Astrocyte of the cerebellum (primary cell): ENCODE data around the gene E4F1.

Experiments
- DNase-seq: peaks from one replicate; pipeline ENCODE4 v3.0.0-alpha.2; 2011; ENCODE audit warnings: low read depth
- H3K4me3 ChIP-seq: 2 replicates; pipeline ENCODE4 v1.5.1; 2011; ENCODE audit warnings: mild to moderate bottlenecking, low read depth, low read length, moderate library complexity
- in situ Hi-C: cut with HindIII; loops from 2 replicates; pipeline ENCODE4 v1.10.0; 2017; ENCODE audit warnings: low sequenced_read_pairs
- TF ChIP-seq, protein P1 (sequence below): IDR thresholded peaks from 2 replicates; pipeline ENCODE4 v1.5.1; 2012; ENCODE audit warnings: low read length, low read depth, moderate library complexity, mild to moderate bottlenecking; ENCODE audit errors: missing control alignments

The E4F1 gene

DNA sequence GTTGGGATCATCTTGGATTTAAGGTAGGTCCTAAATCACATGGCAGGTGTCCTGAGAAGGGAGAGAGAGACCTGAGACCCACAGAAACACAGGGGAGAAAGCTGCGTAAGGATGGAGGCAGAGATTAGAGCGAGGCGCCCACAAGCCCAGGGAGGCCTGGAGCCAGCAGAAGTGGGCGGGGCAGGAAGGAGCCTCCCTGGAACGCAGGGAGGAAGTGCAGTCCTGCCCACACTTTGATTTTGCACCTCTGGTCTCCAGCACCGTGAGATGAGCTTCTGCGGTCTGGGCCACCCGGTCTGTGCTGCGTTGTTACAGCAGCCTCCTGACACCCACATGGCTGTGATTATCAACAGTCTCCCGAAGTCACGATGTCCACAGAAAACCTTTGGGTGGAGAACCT lies 19.2 kb downstream of the E4F1 start:
- no peak overlapping the region for H3K4me3 ChIP-seq
- in situ Hi-C loops = no loop called here
- DNase-seq = no peak
- TF ChIP-seq, protein P1, sequence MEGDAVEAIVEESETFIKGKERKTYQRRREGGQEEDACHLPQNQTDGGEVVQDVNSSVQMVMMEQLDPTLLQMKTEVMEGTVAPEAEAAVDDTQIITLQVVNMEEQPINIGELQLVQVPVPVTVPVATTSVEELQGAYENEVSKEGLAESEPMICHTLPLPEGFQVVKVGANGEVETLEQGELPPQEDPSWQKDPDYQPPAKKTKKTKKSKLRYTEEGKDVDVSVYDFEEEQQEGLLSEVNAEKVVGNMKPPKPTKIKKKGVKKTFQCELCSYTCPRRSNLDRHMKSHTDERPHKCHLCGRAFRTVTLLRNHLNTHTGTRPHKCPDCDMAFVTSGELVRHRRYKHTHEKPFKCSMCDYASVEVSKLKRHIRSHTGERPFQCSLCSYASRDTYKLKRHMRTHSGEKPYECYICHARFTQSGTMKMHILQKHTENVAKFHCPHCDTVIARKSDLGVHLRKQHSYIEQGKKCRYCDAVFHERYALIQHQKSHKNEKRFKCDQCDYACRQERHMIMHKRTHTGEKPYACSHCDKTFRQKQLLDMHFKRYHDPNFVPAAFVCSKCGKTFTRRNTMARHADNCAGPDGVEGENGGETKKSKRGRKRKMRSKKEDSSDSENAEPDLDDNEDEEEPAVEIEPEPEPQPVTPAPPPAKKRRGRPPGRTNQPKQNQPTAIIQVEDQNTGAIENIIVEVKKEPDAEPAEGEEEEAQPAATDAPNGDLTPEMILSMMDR = no peak

GRCh38 chr16:2243031-2243528 lies 19.7 kb downstream of the E4F1 start:
- TF ChIP-seq, protein P1 = no peak
- no peak overlapping the region for H3K4me3 ChIP-seq
- no peak for DNase-seq
- in situ Hi-C loops = no loop called here

- DNase-seq = no peak
- H3K4me3 ChIP-seq = no peak overlapping the region
- in situ Hi-C loops = no loop called here
These were observed 20.4 kb downstream of the E4F1 start for GRCh38 chr16:2243781-2244180.

DNA sequence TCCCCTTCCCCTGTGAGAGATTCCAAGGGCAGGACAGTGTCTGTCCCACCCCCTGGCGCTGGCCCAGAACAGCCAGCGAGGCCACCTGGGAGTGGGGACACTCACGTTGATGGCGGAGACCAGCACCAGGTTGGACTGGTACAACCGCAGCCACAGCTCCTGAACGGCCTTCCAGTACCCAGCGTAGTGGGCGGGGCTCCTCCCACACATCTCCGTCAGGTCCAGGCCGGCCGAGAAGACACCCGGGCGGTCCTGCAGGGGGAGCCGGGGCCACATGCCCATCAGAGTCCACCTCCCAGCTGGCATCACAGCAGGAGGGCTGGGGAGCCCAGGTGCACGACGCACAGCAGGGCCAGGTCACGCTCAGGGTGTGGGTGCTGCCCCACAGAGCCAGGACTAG lies 20.9 kb downstream of the E4F1 start:
- in situ Hi-C loops = no loop called here
- TF ChIP-seq, protein P1 = no peak
- no peak overlapping the region for H3K4me3 ChIP-seq
- no peak for DNase-seq

More at GRCh38 chr16:2243781-2244180, 20.4 kb downstream of the E4F1 start:
- TF ChIP-seq, protein P1 = no peak

- DNase-seq = no peak
- H3K4me3 ChIP-seq = no peak overlapping the region
- TF ChIP-seq, protein P1 = no peak
- in situ Hi-C loops = no loop called here
These were observed 21.8 kb downstream of the E4F1 start for GRCh38 chr16:2244926-2245795.

DNA sequence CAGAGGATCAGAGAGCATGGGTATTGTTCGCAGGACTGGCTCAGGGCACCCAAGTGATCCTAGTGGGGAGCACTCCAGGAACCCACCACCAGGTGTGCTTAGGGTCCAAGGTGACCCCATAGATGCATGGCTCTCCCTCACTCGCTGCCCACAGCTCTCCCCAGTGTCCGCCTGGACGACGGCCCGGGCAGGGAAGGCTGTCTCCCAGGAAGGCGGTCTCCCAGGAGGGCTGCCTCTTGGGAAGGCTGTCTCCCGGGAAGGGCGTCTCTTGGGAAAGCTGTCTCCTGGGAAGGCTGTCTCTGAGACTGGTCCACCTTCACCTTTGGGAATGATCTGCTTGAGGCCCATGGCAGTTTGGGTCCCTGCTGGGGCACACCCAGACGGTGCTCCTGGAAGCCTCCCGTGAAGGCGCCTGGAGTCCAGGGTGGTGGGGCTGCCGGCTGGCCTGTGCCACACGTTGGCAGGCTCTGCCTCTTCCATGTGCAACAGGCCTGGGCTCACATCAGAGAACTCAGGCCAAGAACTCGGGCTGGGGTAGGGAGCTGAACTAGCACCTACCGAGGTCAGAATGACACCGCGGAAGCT lies 23.0 kb downstream of the E4F1 start:
- in situ Hi-C loops = no loop called here
- no peak overlapping the region for H3K4me3 ChIP-seq
- DNase-seq = no peak
- TF ChIP-seq, protein P1 = no peak
